Superior temporal gyrus (tissue), 1 donor: Measurements from ENCODE around the gene CSHL1.
"Not testable (repeated sequence)": the region's sequence is repeated elsewhere in the genome, so short reads cannot be mapped to it uniquely, and the experiment has no call there.

Experiments used
- DNase-seq: peaks from one replicate; pipeline ENCODE4 v3.0.0-alpha.2; 2016; ENCODE audit errors: extremely low spot score

The CSHL1 gene

GRCh38 chr17:63889026-63889848 lies 21.8 kb downstream of the CSHL1 start:
- peak; percentile 41 for DNase-seq

- DNase-seq, result not testable (repeated sequence)
Observed at GRCh38 chr17:63885119-63885518, 25.9 kb downstream of the CSHL1 start.

- not testable (repeated sequence) for DNase-seq
Observed at GRCh38 chr17:63882626-63883126, 28.4 kb downstream of the CSHL1 start.

- DNase-seq, result no peak
Observed at GRCh38 chr17:63881935-63882601, 29.0 kb downstream of the CSHL1 start, which contains the start of gene GH2. TSS of gene GH2 (minus strand) at chr17:63881944. CDS start at chr17:63881801, 143 bp downstream.

- not testable (repeated sequence) for DNase-seq
Observed at GRCh38 chr17:63881337-63881736, 29.7 kb downstream of the CSHL1 start.

GRCh38 chr17:63880706-63881105 lies 30.4 kb downstream of the CSHL1 start:
- no peak for DNase-seq

GRCh38 chr17:63878413-63878812 lies 32.6 kb downstream of the CSHL1 start:
- not testable (repeated sequence) for DNase-seq

GRCh38 chr17:63874693-63875092 lies 36.4 kb downstream of the CSHL1 start:
- not testable (repeated sequence) for DNase-seq

GRCh38 chr17:63874061-63874626 lies 36.9 kb downstream of the CSHL1 start:
- not testable (repeated sequence) for DNase-seq

GRCh38 chr17:63873577-63873976 lies 37.5 kb downstream of the CSHL1 start, which contains the start of gene CSH2:
TSS of gene CSH2 (minus strand) at chr17:63873677. CDS start at chr17:63873614, 63 bp downstream.
- not testable (repeated sequence) for DNase-seq

GRCh38 chr17:63871646-63872365 lies 39.3 kb downstream of the CSHL1 start:
- not testable (repeated sequence) for DNase-seq

GRCh38 chr17:63870292-63870665 lies 40.8 kb downstream of the CSHL1 start:
- DNase-seq, result not testable (repeated sequence)

- DNase-seq, result not testable (repeated sequence)
Observed at GRCh38 chr17:63869491-63870291, 41.4 kb downstream of the CSHL1 start.

GRCh38 chr17:63866625-63867024 lies 44.4 kb downstream of the CSHL1 start:
- not testable (repeated sequence) for DNase-seq
